Non-pigmented ciliary epithelial cell (primary cell): ENCODE measurements around the gene NSMCE1.

ENCODE experiments used
- DNase-seq: peaks from one replicate; pipeline ENCODE4 v3.0.0-alpha.2; 2010; ENCODE audit warnings: low read depth

NSMCE1 gene

GRCh38 chr16:27242868-27243590, 25.5 kb downstream of the NSMCE1 start:
- peak; percentile 91 for DNase-seq

GRCh38 chr16:27242398-27242797, 26.2 kb downstream of the NSMCE1 start:
- no peak for DNase-seq

- no peak for DNase-seq
Observed at GRCh38 chr16:27241658-27242057, 26.9 kb downstream of the NSMCE1 start.

- DNase-seq: no peak
Observed at GRCh38 chr16:27240948-27241531, 27.5 kb downstream of the NSMCE1 start.

GRCh38 chr16:27239906-27240655, 28.5 kb downstream of the NSMCE1 start:
- DNase-seq: no peak

- no peak for DNase-seq
Observed at GRCh38 chr16:27239026-27239425, 29.5 kb downstream of the NSMCE1 start.

- no peak for DNase-seq
Observed at GRCh38 chr16:27238591-27238990, 30.0 kb downstream of the NSMCE1 start.

- no peak for DNase-seq
Observed at GRCh38 chr16:27238016-27238587, 30.5 kb downstream of the NSMCE1 start.

GRCh38 chr16:27237219-27238015, 31.2 kb downstream of the NSMCE1 start:
- no peak for DNase-seq

- DNase-seq: no peak
Observed at GRCh38 chr16:27236635-27237218, 31.8 kb downstream of the NSMCE1 start.

- no peak for DNase-seq
Observed at GRCh38 chr16:27235938-27236245, 32.7 kb downstream of the NSMCE1 start.

- no peak for DNase-seq
Observed at GRCh38 chr16:27235055-27235937, 33.3 kb downstream of the NSMCE1 start.

GRCh38 chr16:27234603-27235002, 34.0 kb downstream of the NSMCE1 start:
- no peak for DNase-seq

- DNase-seq: no peak
Observed at GRCh38 chr16:27234171-27234570, 34.4 kb downstream of the NSMCE1 start.

- no peak for DNase-seq
Observed at GRCh38 chr16:27233731-27234130, 34.8 kb downstream of the NSMCE1 start.

GRCh38 chr16:27232901-27233625, 35.5 kb downstream of the NSMCE1 start:
- DNase-seq: no peak

GRCh38 chr16:27232061-27232900, 36.3 kb downstream of the NSMCE1 start:
- no peak for DNase-seq

- DNase-seq: no peak
Observed at GRCh38 chr16:27231692-27232060, 36.9 kb downstream of the NSMCE1 start.

- DNase-seq: no peak
Observed at GRCh38 chr16:27230562-27231001, 38.0 kb downstream of the NSMCE1 start.
